ENCODE measurements around the gene DCDC2.
"Not testable (repeated sequence)": the region's sequence is repeated elsewhere in the genome, so short reads cannot be mapped to it uniquely, and the experiment has no call there.

DCDC2 gene

DNA sequence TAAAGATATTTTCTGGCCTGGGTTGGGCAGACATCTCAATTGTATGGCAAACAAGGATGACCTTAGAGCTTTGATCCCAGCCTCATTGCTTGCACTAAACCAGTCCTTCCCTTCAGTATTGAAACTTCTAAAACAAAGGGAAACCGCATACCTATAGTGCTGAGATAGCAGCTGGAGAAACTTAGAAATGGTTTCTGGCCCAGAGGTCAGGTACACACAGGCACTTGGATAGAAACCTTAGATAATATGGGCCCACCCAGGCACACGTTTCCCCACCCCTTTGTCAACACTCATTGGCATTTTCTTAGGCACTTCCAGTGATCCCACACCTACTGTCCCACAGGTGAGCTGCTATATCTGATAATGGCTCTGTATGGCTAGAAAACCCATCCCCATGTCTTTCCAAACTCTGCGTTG, 209.7 kb downstream of the DCDC2 start:
- DNase-seq (ENCODE audit: low spot score): no peak

DNA sequence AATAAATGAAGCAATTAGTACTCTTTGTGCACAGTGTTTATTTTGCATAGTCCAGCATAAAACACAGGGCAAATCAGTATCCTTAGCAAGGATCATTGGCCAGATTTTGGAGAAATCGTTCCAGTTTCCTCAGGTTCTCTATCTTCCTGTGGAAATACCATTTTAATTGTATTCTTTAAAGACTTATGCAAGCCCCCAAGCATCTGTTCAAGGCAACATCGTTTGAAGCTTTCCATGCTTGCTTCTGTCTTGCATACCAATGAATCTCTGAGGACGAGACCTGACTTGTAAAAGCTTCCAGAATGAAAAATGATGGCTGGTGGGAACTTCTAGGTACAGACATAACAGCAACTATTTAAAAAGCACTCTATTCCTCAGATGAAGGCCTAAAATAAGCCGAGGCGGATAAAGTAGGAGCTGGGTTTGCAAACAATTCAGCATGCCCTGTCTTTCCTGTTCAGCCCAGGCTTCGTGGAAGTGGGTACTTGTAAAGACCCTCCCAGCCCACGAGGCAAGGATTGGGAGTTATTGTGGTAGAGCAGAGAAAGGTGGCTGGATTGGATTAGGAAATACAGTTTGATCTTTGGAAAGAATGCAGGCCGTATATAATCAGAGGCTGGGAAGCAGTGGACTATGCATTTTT, 210.2 kb downstream of the DCDC2 start:
- no peak for DNase-seq (ENCODE audit: low spot score)

DNA sequence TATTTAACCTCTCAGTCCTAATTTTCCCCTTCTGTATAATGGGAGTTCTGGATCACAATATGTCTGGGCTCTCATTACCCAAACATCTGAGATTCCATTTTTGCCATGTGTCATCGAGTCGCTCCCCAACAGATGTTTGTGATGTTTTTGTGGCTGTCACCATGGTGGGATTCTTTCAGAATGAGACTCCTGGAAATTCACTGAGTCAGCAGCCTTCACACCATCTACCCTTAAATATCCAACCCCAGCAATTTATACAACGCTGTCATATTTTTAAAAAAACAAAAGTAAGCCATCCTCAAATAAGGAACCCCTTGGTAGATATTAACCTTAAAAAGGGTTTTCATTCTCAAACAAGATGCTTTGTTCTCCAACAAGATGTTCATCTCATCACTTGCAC, 211.0 kb downstream of the DCDC2 start:
- no peak for DNase-seq (ENCODE audit: low spot score)

- DNase-seq (ENCODE audit: low spot score): no peak
These were observed 212.1 kb downstream of the DCDC2 start for GRCh38 chr6:24145690-24146131.

- DNase-seq (ENCODE audit: low spot score): not testable (repeated sequence)
These were observed 215.1 kb downstream of the DCDC2 start for GRCh38 chr6:24142733-24143132.

DNA sequence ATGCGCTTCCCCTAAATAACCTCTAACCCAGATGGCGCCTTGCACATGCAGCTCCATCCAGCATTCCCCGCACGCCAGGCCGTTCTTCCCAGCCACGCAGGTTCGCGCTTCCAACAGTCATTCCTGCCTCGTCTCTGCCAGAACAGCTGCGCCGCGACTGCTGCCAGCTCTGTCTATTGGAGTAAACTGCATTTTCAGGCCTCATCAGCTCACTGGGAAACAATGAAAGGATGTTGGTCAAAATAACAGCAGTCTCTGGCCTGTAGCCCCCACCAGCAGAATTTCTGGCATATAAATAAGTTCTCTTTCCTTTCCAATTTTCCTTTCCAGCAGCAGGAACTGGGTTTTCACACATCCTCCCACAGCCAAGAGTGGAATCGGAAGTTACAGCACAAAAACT, 217.3 kb downstream of the DCDC2 start:
- DNase-seq (ENCODE audit: low spot score): no peak

DNA sequence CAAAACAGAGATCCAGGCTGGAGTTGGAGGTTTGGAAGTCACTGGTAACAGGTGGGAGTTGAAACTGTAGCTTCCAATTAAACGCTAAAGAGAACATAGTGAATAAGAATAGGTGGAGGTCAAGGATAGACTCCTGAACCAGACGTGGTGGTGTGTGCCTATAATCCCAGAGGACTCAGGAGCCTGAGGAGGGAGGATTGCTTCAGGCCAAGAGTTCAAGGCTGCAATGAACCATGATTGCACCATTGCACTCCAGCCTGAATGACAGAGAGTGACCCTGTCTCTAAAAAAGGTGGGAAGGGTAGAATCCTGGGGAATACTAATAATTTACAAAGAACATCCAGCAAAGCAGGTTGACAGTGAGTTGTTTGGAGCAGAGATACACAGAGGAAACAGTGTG, 218.2 kb downstream of the DCDC2 start:
- DNase-seq (ENCODE audit: low spot score): no peak

DNA sequence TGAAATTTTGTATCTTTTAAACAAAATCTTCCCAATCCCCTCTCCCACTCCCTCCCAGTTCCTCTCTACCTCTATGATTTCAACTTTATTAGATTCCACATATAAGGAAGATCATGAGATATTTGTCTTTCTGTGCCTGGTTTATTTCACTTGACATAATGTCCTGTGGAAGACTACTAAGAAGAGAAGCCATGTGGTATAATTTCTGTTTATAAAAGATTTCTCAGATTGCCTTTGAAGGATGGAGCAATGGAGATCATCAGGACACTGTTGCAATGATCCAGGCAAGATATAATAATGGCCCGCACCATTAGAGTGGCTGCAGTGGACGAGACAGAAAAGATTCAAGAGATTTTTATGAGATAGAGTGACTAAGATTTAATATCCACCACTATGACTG, 218.8 kb downstream of the DCDC2 start:
- DNase-seq (ENCODE audit: low spot score): no peak

- no peak for DNase-seq (ENCODE audit: low spot score)
These were observed 226.1 kb downstream of the DCDC2 start for GRCh38 chr6:24131751-24132150.

DNA sequence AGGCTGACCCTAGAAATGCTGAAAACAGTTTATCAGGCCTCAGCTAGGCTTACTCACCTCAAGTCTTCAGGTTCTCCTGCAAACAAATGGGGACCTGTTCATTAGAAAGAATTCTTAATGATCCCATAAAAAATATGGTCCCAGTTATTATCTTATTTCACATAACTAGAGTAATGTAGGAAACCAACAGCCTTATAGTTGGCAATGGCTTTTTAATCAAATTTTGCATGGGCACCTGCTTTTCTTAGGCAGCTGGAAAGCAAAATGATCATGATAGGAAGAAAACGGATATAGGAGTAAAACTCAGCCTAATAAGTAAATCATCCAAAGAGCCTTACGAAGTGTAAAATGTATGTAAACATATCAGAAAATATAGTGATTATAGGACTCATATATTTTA, 230.5 kb downstream of the DCDC2 start:
- DNase-seq (ENCODE audit: low spot score): no peak

GRCh38 chr6:24126586-24127192, 231.2 kb downstream of the DCDC2 start:
- peak; percentile 19 for DNase-seq (ENCODE audit: low spot score)

- peak; percentile 1 for DNase-seq (ENCODE audit: low spot score)
These were observed 231.9 kb downstream of the DCDC2 start, which contains the start of gene NRSN1 for GRCh38 chr6:24125980-24126379. Gene NRSN1, plus strand, starts transcription at chr6:24126215. Its CDS starts 8,113 bp downstream, at chr6:24134328.

- no peak for DNase-seq (ENCODE audit: low spot score)
These were observed 235.7 kb downstream of the DCDC2 start for GRCh38 chr6:24122139-24122538.

Measured in germinal center (tissue), 1 donor.